NCI-H524 treated with DMSO at 0.1 percent for 48 hours (cell line): Measurements from ENCODE around the gene MC1R.

ENCODE experiments used
- DNase-seq: peaks from one replicate; lab custom pipeline; 2025; lab: John Stamatoyannopoulos, UW

MC1R gene

GRCh38 chr16:89897204-89897603 is 21.5 kb upstream of the MC1R start:
- no peak for DNase-seq

GRCh38 chr16:89898201-89898967 is 20.3 kb upstream of the MC1R start:
- no peak for DNase-seq

GRCh38 chr16:89899879-89900481 is 18.7 kb upstream of the MC1R start:
- DNase-seq, result no peak

GRCh38 chr16:89900885-89901284 is 17.8 kb upstream of the MC1R start:
- no peak for DNase-seq

- DNase-seq, result no peak
These were observed 15.7 kb upstream of the MC1R start for GRCh38 chr16:89902980-89903379.

- no peak for DNase-seq
These were observed 14.7 kb upstream of the MC1R start for GRCh38 chr16:89903908-89904515.

GRCh38 chr16:89904606-89905510 is 13.8 kb upstream of the MC1R start:
- no peak for DNase-seq

- DNase-seq, result no peak
These were observed 13.0 kb upstream of the MC1R start for GRCh38 chr16:89905511-89906139.

GRCh38 chr16:89906140-89907025 is 12.3 kb upstream of the MC1R start:
- DNase-seq, result no peak

- DNase-seq, result no peak
These were observed 11.4 kb upstream of the MC1R start for GRCh38 chr16:89907055-89907814.

- no peak for DNase-seq
These were observed 10.4 kb upstream of the MC1R start for GRCh38 chr16:89908236-89908635.

GRCh38 chr16:89909777-89910716 is 8.6 kb upstream of the MC1R start:
- no peak for DNase-seq

GRCh38 chr16:89910717-89911354 is 7.8 kb upstream of the MC1R start:
- no peak for DNase-seq

- no peak for DNase-seq
These were observed 7.3 kb upstream of the MC1R start for GRCh38 chr16:89911375-89911774.

- no peak for DNase-seq
These were observed 6.5 kb upstream of the MC1R start for GRCh38 chr16:89912143-89912542.

GRCh38 chr16:89912627-89913026 is 6.0 kb upstream of the MC1R start:
- no peak for DNase-seq

- DNase-seq, result no peak
These were observed 5.0 kb upstream of the MC1R start for GRCh38 chr16:89913408-89914387.
